ENCODE results near the gene PSMC1.

PSMC1 gene

DNA sequence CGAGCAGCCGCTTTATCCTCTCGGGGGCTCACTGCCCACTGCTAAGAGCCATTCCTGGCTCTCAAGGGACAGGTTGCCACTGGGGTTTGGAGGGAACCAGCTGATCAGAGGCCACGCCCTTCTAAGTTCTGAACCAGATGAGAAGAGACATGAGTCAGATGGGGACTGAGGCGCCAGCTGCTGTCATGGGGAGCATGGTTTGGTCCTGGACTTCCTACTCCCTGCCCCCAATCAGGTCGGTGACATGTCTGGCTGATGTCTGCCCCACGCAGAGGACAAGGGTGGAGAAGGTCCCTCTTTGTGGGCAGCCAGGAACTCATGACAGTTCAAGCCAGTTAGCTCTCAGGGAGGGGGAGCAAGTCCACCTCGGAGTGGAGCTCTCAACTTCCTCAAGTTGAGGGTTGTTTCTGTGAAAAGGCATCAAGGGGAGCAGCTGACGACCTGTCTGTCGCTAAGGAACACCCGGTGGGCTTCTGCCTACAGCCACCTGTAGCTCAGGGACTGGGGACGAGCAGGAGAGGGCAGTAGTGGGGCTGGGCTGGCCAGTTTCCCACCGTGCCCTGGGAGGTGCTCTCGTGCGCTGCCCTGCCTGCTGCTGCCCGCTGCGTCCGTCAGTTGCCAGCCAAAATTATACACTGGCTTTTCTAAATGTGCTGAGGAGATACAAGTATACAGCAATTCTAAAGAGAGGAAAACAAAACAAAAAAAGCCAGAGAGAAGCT lies 20.5 kb downstream of the PSMC1 start:
- DNase-seq (ENCODE audit: low read depth), result no peak

DNA sequence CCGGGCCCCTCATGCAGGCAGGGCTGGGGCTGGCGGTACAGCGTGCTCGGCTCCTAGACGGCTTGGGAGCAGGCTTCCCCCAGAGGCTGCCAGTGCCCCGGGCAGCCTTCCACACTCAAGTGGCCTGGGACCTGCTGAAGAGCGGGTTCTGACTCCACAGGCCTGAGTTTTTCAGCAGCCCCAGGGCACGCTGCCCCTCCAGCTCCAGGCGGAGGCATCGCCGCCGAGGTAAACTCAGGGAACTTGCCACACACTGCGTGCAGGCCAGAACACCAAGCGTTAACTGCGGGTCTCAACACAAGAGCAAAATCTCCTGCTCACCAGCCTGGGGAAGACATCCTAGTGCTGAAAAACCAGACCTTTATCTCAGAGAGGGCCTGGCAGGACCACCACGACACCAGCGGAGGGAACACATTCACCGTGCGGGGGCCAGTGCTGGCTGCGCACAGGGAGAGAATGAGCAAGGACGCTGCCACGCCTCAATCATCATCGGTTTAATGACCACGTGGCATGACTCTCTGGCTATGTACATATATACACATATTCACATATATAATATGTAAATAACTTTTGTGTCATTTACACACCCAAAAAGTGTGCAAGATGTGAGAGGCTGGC lies 21.3 kb downstream of the PSMC1 start:
- DNase-seq (ENCODE audit: low read depth), result no peak

DNA sequence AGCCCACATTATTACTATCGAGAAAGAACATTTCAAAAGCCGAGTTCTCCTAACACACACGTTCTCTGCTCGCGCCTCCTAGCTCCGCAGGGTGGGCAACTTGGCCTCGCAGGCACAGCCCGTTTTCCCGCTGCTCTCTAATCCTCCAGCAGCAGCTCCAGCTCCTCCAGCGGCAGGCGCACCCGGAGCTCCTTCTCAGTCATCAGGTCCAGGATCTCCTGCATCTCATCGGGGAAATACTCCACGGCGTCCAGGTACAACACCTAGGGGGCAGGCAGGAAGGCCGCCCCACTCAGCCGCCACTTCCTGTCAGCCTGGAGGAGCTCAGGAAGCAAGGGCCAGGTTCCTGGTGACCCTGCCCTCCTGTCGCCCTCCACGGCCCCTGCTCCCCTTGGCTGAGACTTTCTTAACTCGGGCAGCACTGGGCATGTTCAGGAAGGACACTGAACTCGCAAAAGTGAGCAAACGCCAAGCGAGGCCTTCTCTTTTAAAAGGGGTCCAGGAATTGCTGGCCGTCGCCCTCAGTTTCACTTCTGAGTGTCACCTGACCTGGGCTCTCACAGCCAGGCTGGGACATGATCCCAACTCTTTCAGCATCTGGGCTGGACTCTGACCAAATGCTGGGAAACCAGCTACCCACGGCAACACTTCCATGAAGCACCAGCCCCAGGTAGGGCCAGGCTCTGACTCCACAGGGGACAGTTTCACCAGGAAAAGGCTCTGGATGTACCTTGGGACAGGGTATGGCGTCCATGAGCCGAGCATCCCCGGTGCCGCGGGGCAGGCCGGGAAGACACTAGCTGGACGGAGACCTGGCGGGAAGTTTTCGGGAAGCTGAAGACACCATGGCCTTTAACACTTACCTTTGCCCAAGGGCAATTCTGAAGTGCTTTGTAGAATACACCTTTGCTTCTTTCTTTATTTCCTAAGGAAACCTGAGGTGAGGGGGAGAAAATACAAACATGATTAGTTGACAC lies 22.1 kb downstream of the PSMC1 start:
- DNase-seq (ENCODE audit: low read depth), result no peak

DNA sequence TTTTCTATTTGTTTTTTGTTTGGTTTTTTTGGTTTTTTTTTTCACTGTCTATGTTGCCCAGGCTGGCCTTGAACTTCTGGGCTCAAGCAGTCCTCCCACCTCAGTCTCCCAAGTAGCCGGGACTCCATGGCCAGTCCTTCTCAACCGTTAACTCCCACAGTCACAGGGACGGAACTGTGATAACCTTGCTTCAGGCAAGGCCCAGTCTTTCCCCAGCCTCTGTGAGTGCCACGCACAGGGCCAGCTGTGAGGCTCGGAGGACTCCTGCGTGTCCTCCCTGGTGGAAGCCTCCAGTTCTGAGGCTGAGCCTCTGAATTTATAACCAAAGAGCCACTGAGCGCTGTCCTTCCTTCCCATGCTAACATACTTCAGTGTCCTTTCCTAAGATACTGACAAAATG lies 23.7 kb downstream of the PSMC1 start:
- DNase-seq (ENCODE audit: low read depth), result no peak

DNA sequence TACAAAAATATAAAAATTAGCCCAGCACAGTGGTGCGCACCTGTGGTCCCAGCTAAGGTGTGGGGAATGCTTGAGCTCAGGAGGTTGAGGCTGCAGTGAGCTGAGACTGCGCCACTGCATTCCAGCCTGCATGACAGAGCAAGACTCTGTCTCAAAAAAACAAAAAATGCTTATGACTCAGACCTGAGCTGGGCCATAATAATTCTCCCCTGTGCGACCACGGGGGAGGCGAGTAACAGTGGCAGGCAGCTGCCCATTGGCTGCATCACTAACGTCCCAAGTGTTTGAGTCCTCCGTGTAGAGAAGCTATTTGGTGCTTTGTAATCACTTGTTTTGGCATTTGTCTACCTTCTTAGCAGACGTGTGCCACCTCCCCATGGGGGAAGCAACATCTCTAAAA lies 24.9 kb downstream of the PSMC1 start:
- DNase-seq (ENCODE audit: low read depth), result no peak

DNA sequence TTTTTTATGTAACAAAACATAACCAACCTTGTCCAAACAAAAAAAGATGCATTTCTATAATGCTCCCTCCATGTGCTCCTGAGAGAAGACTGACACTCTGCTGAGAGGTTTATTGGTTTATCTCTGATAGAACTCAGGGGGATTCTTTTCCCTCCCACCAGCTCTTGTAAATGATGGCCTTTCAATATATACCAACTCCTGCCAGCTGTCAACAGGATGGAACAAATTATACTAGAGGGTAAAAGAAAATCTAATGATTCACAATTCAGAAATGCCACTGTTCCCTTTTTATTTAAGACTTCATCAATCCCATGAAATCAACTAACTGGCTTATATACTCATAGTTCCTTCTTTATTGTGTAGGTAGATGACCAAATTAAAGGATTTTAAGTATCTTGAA lies 25.4 kb downstream of the PSMC1 start:
- DNase-seq (ENCODE audit: low read depth), result no peak

DNA sequence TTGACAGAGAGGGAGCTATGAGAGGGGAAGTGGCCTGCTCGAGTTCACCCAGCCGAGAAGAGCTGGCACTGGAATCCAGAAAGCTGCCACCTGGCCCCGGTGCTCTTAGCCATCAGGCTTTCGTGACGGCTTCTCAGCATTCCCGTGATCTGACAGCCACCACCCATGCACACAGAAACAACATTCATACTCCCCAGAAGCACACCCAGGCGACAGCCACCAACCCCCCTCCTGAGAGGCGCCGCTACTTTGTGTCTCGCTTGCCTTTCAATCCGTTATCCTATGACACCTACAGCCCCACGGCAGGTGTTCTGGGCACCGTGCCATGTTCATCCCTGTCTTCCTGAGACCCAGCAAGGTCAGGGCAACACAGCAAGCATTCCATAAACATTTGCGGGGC lies 31.4 kb downstream of the PSMC1 start:
- DNase-seq (ENCODE audit: low read depth), result no peak

DNA sequence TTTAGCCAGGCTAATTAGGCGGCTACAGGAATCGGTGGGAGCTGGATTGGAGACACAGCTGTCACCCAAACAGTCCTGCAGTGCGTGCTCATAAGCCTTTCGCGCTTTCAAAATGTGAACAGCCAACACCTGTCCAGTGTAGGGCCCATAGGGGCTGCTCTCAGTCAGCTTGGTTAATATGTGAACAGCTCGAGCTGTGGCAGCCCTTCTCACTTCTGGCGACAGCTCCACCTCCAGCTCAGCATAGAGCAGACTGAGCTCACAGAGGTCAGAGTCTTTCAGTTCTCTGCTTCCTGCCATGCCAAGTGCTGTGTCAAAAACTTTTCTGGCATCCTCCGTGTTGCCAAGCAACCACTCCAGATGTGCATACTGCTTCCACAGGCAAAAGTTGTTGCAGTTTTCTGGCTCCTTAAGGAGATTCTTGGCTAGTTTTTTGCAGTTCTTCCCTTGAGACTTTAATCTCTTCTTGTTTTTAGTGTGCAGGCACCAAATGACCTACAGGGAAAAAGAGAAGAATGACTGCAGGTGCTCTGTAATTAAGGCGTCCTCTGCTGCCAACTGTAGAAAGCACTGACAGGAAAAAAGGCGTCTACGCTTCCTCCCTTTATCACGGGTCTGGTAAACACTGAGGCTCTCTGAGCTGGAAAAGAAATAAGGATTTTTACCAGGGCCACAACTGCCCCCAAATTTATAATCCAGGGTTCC lies 32.5 kb downstream of the PSMC1 start:
- no peak for DNase-seq (ENCODE audit: low read depth)

DNA sequence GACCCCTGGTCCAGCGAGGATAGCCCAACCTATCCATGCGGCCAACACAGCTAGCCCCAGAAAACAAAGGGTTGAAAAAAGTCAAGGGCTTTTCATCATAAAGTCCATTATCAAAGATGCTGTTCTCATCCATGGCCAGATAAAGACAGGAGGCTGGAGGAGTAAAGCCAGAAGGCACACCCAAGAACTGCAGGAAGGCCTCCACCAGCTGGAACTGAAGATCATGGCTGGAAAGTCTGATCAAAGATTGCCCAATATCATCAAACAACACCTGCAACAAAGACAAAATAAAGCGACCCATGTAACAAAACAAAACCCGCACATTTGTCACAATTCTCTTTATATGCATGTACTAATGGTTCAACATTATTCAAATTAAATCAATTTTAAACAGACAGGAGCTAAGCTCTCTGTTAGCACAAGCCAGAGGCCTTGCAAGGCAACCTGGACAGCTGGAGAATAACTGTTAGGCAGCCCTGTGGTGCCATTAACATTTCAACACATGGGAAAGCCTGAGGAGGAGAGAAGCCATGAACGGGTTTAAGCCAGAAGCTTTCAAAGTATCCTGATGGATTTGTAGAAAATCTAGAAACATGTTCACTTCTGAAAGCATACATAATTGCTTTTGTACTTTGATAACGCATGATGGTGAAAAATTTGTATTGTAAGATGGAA lies 34.1 kb downstream of the PSMC1 start:
- no peak for DNase-seq (ENCODE audit: low read depth)

DNA sequence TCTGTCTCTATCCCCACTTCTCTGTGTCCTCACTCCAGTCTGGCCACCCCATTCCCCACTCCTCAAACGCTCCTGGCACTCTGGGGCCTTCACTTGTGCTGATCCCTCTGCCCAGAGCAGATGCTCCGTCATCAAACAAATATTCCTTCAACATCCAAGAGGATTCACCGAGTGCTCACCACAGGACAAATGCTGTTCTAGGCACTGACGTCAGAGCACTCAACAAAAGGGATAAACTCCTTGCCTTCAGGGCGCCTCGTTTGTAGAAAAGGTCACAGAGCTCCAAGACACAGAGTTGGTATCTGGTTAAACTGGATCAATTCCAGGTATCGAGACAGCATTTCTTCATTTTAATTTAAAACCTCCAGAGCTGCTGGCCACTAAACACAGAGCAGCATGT lies 35.3 kb downstream of the PSMC1 start:
- no peak for DNase-seq (ENCODE audit: low read depth)

DNA sequence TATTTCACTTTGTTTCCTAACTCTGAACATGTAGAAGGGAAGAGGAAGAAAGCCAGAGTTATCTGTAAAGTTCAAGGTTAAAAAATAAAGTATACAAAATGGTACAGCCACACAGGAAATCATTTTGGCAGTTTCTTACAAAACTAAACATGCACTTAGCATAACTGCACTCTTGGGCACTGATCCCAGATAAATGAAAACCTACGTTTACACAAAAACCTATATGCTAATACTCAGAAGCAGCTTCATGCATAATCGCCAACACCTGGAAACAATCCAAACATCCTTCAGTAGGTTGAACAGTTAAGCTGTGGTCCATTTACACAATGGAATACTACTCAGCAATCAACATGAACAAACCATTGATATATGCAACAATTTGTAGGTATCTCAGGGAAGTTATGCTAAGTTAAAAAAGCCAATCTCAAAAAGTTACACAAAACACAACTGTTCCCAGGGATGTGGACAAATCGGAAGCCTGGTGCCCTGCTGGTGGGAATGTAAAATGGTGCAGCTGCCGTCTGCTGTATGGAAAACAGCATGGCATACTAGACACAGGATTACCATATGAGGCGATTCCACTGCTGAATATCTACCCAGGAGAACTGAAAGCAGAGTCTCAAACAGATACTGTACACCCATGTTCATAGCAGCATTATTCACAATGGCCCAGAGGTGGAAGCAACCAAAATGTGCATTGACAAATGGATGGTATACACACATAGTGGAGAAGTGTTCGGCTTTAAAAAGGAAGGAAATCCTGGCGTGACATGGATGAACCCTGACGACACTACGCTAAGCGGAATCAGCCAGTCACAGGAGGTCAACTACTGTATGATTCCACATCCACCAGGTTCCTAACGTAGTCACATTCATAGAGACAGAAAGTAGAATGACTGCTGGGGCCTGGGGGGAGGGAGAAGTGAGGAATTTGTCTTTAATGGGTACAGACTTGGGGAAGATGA lies 37.7 kb downstream of the PSMC1 start:
- DNase-seq (ENCODE audit: low read depth), result no peak

DNA sequence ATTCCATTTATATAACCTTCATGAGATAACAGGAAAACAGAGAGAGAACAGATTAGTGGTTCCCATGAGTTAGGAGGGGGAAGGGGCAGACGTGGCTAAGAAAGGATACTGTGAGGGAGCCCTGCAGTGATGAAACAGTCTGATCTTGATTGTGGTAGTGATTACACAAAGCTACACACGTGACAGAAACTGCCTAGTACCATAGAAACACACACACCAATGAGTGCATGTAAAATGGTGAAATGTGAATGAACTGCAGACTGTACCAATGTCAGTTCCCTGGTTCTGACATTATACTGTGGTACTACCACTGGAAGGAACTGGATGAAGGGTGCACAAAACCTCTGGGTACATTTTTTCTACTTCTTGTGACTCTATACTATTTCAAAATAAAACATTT lies 38.5 kb downstream of the PSMC1 start:
- DNase-seq (ENCODE audit: low read depth), result no peak

DNA sequence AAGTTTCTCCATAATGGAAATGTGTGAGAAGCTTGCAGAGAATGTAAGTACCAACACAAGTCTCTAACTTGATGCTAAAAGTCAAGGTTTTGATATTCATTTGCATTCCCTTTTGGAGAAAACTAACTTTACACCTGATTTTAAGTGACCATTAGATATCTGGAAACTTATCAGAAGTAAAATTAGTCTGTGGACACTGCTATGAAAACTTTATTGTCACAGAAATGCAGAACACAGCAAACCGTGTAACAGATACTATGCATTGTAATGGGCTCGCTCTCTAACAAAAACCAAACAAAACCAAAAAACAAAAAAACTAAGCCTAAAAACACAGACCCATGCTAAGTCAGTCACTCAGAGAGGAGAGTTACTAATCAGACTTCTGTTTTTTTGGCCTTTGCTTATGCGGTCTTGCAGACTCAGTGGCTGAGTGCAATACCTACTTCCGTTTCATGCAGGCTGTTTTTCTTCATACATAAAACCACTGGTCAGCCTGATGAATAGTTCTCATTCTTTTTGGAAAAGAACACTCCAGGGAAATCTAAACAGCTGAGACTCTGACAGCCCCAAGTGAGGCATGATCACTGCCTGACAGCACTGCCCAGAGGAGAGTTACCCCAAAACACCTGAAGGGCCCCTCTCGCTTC lies 39.6 kb downstream of the PSMC1 start:
- no peak for DNase-seq (ENCODE audit: low read depth)

DNA sequence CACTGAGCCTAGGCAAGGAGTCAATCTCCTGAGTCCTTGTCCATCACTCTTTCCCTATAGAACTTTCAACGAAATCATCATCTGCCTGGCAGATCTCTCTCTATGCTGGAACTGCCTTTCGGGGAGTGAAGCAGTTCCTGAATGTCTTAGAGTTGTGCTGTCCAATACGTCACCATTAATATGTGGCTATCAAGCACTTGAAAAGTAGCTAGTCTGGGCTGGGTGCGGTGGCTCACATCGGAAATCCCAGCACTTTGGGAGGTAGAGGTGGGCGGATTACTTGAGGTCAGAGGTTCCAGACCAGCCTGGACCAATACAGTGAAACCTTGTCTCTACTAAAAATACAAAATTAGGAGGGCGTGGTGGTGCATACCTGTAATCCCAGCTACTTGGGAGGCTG lies 40.3 kb downstream of the PSMC1 start:
- DNase-seq (ENCODE audit: low read depth), result no peak

DNA sequence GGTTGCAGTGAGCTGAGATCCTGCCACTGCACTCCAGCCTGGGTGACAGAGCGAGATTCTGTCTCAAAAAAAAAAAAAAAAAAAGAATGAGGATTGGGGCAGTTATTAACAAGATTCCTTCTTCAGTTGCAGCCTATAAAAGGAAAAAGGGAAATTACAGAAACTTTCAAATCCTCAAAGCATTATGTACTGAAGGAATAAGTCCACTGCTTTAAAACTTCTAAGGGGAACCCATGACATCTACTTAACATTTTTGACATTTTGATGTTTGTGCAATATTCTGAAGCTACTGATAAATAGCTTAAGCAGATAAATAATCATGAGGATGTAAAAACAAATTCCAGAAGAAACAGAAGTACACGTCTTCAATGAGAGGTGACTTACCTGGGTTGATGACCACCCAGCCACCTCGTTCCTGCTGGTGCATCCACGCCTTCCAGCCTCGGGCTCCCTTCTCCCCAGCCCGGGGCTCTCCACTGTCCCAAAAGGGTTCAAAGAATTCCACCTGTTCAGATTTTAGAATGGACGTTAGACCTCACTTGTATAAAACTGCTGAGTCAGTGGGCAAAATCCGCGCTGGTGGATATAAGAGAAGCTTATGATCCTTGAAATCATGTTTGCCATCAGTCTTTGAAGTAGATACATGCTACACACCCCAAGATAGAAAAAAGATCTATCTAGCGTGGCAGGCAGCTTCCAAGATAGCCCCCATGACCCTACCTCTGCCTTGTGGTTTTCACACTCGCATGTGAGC lies 41.7 kb downstream of the PSMC1 start:
- no peak for DNase-seq (ENCODE audit: low read depth)

DNA sequence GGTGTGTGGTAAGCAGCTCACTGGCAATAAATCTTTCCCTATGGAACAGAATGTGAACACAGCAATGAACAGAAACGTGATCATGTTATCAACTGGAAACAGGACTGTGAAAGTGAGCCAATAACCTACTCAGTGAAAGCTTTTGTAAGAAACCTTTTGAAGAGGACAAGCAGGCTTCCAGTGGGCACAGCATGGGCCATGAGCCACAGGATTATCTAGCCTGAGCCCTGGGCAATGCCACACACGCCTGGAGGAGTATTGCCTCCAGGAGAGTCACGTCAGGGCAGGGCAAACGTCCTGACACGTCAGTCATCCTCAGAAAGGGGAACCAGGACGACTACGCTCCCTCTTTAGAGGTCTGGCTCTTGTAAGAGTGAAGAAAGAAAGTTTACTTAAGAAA lies 43.1 kb downstream of the PSMC1 start:
- DNase-seq (ENCODE audit: low read depth), result no peak

DNA sequence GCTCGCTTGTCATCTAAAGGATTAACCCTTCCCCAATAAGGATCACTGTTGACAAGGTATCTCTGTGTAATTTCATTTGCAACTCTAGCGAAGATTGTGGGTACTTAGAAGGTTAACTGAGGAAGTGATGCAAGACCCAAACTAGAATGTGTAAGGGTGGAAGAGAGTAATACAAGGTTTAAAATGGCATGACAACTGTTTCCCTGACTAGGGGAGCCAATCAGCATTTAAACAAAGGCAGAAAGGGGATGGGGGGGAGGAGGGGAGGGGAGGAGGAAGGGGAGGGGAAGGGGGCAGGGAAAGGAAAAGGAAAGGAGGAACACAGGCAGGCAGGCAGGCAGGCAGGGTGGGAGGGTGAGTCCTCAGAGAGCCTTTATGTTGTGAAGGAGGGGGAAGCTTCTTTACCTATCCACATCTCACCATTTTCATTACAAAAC lies 44.3 kb downstream of the PSMC1 start:
- no peak for DNase-seq (ENCODE audit: low read depth)

DNA sequence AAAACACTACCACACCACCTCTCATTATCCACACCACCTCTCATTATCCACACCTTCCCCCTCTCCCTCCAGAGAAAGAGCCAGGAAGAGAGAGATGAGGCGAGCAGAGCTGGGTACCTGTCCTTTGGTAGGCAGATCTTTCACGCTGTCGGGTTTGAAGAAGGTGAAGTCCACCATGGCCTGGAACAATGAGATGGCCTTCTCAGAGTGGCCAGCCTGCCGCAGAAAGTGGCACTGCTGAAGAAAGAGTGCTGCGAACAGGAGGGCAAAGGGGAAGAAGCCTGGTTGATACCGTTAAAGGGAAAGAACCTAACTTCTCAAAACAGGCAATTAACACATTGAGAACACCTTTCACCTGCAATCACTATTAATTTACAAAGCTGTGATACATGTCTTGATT lies 44.8 kb downstream of the PSMC1 start:
- DNase-seq (ENCODE audit: low read depth), result no peak

DNA sequence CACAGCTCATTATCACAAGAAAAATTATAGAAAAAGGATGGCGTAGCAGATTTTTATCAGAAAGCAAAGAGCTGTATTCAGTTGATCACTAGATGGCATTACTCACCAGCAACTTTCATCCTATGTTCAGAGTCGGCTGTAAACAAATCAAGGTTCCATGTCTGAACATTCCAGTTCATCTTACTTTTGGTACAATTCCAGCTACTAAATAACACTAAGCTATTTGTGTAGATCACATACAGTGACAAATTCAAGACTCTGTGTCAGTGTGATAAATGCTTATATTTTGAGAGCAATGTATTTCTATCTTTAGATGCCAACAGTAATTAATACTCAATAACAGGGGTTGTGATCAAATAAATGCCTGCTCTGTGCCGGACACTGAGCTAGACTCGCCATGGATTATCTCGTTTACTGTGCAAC lies 45.3 kb downstream of the PSMC1 start:
- no peak for DNase-seq (ENCODE audit: low read depth)
